GM12891 (cell line): ENCODE measurements around the gene RPS6KA3.

Experiments used
- DNase-seq: peaks from one replicate; pipeline ENCODE4 v3.0.0; 2011; ENCODE audit warnings: low spot score; ENCODE audit not compliant: insufficient read length
- FAIRE-seq: peaks from 2 replicates; lab custom pipeline; 2011; peaks lifted over from hg19 to GRCh38; lab: Jason Lieb, UNC
- PAX5 ChIP-seq: IDR thresholded peaks from 2 replicates; pipeline ENCODE4 v1.6.1; 2011; ENCODE audit warnings: low read length, moderate library complexity, mild to moderate bottlenecking; ENCODE audit not compliant: insufficient read depth, severe bottlenecking
- POLR2A ChIP-seq: IDR thresholded peaks from 2 replicates; pipeline ENCODE4 v1.6.1; 2011; ENCODE audit warnings: low read depth, low read length, control low read depth
- POLR2AphosphoS5 ChIP-seq: IDR thresholded peaks from 2 replicates; pipeline ENCODE4 v1.6.1; 2011; ENCODE audit warnings: low read depth, low read length, control low read depth
- POU2F2 ChIP-seq: IDR thresholded peaks from 2 replicates; pipeline ENCODE4 v1.6.1; 2011; ENCODE audit warnings: low read depth, mild to moderate bottlenecking, control low read depth, low read length, moderate library complexity
- SPI1 ChIP-seq: IDR thresholded peaks from 2 replicates; pipeline ENCODE4 v1.6.1; 2011; ENCODE audit warnings: low read depth, low read length, control low read depth
- TAF1 ChIP-seq: IDR thresholded peaks from 2 replicates; pipeline ENCODE4 v1.6.1; 2011; ENCODE audit warnings: low read depth, low read length, control low read depth

Gene RPS6KA3

GRCh38 chrX:20225488-20225833 lies 41.2 kb downstream of the RPS6KA3 start:
- FAIRE-seq (peak; percentile 66), DNase-seq (no peak)
- TF ChIP-seq PAX5 (no peak), SPI1 (no peak), POLR2AphosphoS5 (no peak), TAF1 (no peak), POLR2A (no peak), POU2F2 (no peak)

DNA sequence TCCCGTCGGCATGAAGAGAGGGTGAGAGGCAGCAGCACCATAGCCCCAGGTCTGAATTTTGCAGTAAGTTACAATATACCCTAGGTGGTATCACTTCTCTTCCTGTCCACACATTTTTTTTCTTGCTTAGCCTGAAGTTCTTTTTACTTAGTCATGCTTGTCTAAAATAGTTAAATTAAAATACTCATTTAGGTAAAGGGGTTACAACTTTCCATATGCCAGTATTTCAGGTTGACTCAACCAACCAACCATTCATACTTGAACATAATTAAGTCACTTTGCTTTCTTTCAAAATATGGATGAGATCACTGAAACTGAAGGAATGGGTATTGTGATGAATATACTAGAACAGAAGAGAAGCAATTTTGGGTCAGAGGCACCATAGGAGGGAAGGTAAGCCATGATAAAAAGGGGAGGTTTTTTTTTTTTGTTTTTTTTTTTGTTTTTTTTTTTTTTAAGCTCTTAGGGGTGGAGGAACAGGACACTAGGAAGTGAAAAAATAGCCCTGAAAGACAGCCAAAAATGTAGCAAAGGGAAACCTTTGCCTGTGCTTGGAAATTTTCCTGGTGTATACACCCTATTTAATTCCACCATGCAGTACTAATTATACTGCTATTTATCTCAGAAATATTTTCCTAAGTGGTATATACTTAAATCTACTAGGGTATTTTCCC lies 41.8 kb downstream of the RPS6KA3 start:
- FAIRE-seq (peak; percentile 68), DNase-seq (no peak)

DNA sequence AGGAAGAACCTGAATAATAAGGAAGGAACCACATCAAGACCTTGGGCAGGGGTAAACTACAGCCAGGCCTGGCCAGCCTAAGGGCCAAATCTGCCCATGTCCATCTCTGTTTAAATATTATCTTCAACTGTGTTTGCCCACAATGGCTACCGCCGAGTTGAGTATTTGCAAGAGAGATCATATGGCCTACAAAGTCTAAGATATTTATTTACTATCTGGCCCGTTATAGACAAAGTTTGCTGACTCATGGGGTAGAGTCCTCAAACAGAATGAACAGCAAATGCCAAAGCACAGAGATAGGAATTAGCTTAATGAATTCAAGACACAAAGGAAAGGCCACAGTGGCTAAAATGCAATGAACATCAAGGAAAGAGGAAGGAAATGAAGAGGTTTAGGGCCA lies 44.8 kb downstream of the RPS6KA3 start:
- TF ChIP-seq TAF1 (no peak), SPI1 (no peak), POLR2A (no peak), POU2F2 (no peak), POLR2AphosphoS5 (no peak), PAX5 (no peak)
- FAIRE-seq (no peak), DNase-seq (no peak)

More for the DNA sequence above, 41.8 kb downstream of the RPS6KA3 start:
- TF ChIP-seq PAX5: no peak
- TF ChIP-seq POLR2AphosphoS5: no peak
- TF ChIP-seq POU2F2: no peak
- TF ChIP-seq TAF1: no peak
- no peak for TF ChIP-seq POLR2A
- TF ChIP-seq SPI1: 0 out of 2 replicates have a peak, but pooled peaks have one; percentile 31

DNA sequence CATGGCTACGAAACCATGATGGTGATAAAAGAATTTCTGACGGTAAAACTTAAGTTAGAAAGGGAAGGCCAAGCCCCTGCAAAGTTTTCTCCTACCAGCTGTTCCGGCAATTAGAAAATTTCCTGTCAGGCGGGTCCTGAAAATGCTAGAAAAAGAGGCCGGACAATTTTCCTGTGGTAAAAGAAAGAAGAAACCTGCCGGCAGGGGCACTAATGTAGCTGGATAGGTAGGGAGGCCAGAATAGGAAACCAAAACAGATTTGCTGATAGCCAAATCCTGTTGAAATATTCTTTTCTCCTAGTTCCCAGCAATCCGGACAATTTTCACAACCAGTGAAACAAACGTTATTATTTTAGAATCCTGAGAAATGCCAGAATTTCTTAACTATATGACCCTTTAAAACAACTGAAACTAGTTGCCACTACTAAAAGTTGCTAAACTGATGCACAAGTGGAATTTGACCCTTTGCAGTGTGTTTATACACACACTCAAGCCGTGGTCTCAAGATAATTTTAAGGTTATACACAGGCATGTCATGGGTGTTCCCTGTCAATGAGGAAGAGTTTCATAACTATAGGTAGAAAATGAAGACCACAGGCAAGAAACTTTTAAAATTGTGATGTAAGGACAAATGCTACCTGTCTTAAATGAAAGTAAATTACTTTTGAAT lies 47.7 kb downstream of the RPS6KA3 start:
- no peak for FAIRE-seq
- DNase-seq: no peak
- no peak for TF ChIP-seq POU2F2
- TF ChIP-seq POLR2A: no peak
- no peak for TF ChIP-seq POLR2AphosphoS5
- TF ChIP-seq SPI1: no peak
- no peak for TF ChIP-seq PAX5
- no peak for TF ChIP-seq TAF1

DNA sequence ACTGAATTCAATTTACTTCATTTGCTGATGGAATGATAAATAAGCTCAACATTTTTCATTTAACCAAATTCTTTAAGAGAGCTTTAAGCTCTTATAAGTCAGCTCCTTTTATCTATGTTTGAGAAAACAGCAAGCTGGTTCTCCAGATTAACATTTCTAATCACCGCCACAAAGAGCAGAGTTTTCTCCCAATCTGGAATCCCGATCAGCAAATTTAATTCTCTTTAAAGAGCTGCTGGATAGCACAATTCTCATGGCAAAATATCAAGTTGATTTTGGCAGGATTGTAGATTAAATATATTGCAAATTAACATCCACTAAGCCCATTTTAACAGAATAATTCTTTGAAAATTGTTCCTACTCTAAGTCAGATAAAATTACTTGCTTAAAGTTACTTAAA lies 48.8 kb downstream of the RPS6KA3 start:
- TF ChIP-seq TAF1: no peak
- no peak for TF ChIP-seq POU2F2
- no peak for TF ChIP-seq POLR2AphosphoS5
- no peak for TF ChIP-seq PAX5
- no peak for TF ChIP-seq SPI1
- TF ChIP-seq POLR2A: no peak
- no peak for FAIRE-seq
- no peak for DNase-seq

DNA sequence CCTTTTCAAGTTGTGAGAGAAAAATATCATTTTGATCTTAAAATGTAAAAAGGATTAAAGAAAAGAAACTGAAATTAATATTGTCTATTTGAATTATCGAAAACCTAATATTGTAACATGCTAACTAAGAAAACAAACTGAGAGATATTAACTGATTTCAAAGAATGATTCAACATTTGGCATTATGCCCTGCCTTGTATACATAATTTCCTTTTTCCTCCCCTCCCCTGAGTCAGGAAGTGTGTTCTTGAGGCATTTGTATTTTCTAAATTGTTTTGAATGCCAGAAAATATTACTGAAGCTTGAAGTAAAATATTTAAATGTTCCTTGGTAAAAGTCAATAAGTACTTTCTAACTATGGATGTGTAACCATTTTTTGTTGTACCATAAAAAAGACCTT lies 49.4 kb downstream of the RPS6KA3 start:
- no peak for TF ChIP-seq POLR2A
- DNase-seq (no peak), FAIRE-seq (no peak)

DNA sequence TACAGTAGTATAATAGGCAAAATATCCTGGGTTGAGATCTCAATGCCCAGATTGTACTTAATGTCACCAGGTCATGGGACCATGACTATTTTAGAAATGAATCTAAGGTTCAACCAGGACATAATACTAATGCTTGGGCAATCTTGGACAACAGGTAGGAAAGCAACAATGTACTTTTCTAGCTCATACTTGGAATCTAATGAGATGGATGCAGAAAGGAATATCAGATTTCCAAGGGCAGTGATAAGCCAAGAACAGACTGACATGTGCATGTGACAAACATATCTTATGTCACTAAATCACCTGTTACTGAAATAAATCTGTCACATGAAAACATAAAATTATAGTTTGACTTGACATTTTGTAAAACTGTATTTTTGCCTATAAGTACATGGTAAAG lies 51.1 kb downstream of the RPS6KA3 start:
- no peak for FAIRE-seq
- DNase-seq: no peak
- TF ChIP-seq PAX5 (no peak), POLR2AphosphoS5 (no peak), SPI1 (no peak), POLR2A (no peak), POU2F2 (no peak), TAF1 (no peak)

DNA sequence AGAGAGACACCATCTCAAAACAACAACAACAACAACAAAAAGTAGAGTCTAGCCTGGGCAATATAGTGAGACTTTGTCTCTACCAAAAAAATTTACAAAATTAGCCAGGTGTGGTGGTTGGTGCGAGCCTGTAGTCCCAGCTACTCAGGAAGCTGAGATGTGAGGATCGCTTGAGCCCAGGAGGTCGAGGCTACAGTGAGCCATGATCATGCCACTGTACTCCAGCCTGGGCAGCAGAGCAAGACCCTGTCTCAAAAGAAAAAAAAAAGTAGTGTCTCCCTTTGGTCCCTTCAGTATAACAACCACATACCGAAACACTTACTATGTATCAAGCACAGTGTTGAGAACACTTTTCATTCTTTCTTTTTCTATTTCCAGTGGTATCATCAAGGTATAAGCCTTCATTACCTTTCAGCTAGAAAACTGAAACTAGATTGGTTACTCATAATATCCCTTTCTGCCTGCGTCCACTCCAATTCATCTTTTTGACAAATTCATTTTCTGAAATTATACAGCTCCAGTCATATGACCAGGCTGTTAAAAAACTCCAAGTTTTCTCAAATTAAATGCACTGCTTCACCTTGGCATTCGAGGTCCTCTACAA lies 54.1 kb downstream of the RPS6KA3 start:
- no peak for FAIRE-seq
- no peak for DNase-seq
- TF ChIP-seq POLR2A: no peak
- TF ChIP-seq PAX5: no peak
- TF ChIP-seq TAF1: no peak
- no peak for TF ChIP-seq SPI1
- TF ChIP-seq POLR2AphosphoS5: no peak
- TF ChIP-seq POU2F2: no peak

GRCh38 chrX:20211261-20211786 lies 55.4 kb downstream of the RPS6KA3 start:
- TF ChIP-seq POU2F2 (no peak), SPI1 (no peak)
- DNase-seq (no peak), FAIRE-seq (no peak)
